Measurements from ENCODE around the gene EIF2D. TPM values are rescaled to one million over a fixed set of nuclear protein-coding genes. Genes with fewer than 3 reads are reported as not detected.

The EIF2D gene
- total and polyA plus RNA-seq, 4 donors: 14.7 to 30.0 (median 22.1) TPM

GRCh38 chr1:206568256-206568655, 44.0 kb downstream of the EIF2D start:
- 88% methylated on average over 10 of the region's 10 CpGs for WGBS
- peaks cover 0 to 3% (median 1%) of the 10 kb centered on the region in 4 donors for H3K36me3 ChIP-seq (ENCODE audit: control insufficient read depth in 4 of 4, insufficient read depth in 3 of 4, low read depth in 1 of 4, low read length in 3 of 4)
- H3K9ac ChIP-seq (ENCODE audit: low read depth in 1 of 2, low read length in 2 of 2): no peak overlapping the region
- H3K4me1 ChIP-seq (ENCODE audit: control insufficient read depth in 4 of 4, insufficient read depth in 4 of 4, low read length in 3 of 4): peaks cover 0 to 7% (median 3%) of the 10 kb centered on the region in 4 donors
- H3K27me3 ChIP-seq (ENCODE audit: control insufficient read depth in 4 of 4, insufficient read depth in 4 of 4, low read length in 3 of 4): no peaks in the 10 kb centered on the region
- no peak for DNase-seq (ENCODE audit: low spot score)
- no peaks in the 10 kb centered on the region for H3K9me3 ChIP-seq (ENCODE audit: control insufficient read depth in 4 of 4, low read length in 3 of 4)
- H3K4me3 ChIP-seq (ENCODE audit: low read depth in 1 of 3, low read length in 3 of 3): no peak overlapping the region
- H3K27ac ChIP-seq (ENCODE audit: low read depth in 1 of 2, low read length in 2 of 2): no peak overlapping the region
- TF ChIP-seq NR2F2 (IDR thresholded peaks at IDR 0.05): no peak
- TF ChIP-seq RXRA (IDR thresholded peaks at IDR 0.05): no peak

DNA sequence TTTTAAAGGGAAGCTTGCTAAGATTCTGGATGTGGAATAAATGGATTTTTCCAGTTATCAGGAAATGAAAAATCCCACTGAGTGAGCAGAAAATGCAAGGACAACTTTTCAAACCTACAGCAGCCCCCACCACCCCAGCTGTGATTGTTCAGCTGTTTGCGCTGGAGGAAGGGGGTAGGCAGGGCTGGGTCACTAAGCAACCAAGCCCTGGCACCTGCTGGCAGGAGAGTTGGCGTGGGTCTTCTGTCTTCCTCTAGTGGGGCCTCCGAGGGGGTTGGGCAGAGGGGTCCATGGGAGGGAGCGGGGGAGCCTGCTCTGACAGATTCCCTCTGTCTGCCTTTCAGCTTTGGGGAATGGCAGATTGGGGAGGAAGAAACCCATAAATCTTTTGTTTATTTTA, 45.3 kb downstream of the EIF2D start:
- Histone ChIP-seq H3K36me3 (ENCODE audit: control insufficient read depth in 4 of 4, insufficient read depth in 3 of 4, low read depth in 1 of 4, low read length in 3 of 4) (peaks cover 0 to 3% (median 2%) of the 10 kb centered on the region in 4 donors), H3K9ac (ENCODE audit: low read depth in 1 of 2, low read length in 2 of 2) (no peak overlapping the region), H3K4me1 (ENCODE audit: control insufficient read depth in 4 of 4, insufficient read depth in 4 of 4, low read length in 3 of 4) (peaks cover 0 to 9% (median 3%) of the 10 kb centered on the region in 4 donors), H3K4me3 (ENCODE audit: low read depth in 1 of 3, low read length in 3 of 3) (no peak overlapping the region), H3K27ac (ENCODE audit: low read depth in 1 of 2, low read length in 2 of 2) (no peak overlapping the region), H3K9me3 (ENCODE audit: control insufficient read depth in 4 of 4, low read length in 3 of 4) (no peaks in the 10 kb centered on the region), H3K27me3 (ENCODE audit: control insufficient read depth in 4 of 4, insufficient read depth in 4 of 4, low read length in 3 of 4) (no peaks in the 10 kb centered on the region)
- WGBS: 93% methylated on average over 4 of the region's 4 CpGs
- no peak for TF ChIP-seq GABPA (IDR thresholded peaks at IDR 0.05 in 1 of 2, conservative IDR thresholded peaks at IDR 0.05 in 1 of 2)
- TF ChIP-seq, protein P1, sequence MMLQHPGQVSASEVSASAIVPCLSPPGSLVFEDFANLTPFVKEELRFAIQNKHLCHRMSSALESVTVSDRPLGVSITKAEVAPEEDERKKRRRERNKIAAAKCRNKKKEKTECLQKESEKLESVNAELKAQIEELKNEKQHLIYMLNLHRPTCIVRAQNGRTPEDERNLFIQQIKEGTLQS (IDR thresholded peaks at IDR 0.05): no peak
- no peak for TF ChIP-seq EGR1 (IDR thresholded peaks at IDR 0.05; ENCODE audit: low read depth in 2 of 2)
- no peak for TF ChIP-seq REST (IDR thresholded peaks at IDR 0.05)
- no peak for TF ChIP-seq YY1 (IDR thresholded peaks at IDR 0.05)
- TF ChIP-seq RXRA (IDR thresholded peaks at IDR 0.05): no peak
- DNase-seq (ENCODE audit: low spot score): no peak

- TF ChIP-seq RAD21 (IDR thresholded peaks at IDR 0.05): no peak
- no peak for DNase-seq (ENCODE audit: low spot score)
- Histone ChIP-seq H3K9ac (ENCODE audit: low read depth in 1 of 2, low read length in 2 of 2) (no peak overlapping the region), H3K9me3 (ENCODE audit: control insufficient read depth in 4 of 4, low read length in 3 of 4) (no peaks in the 10 kb centered on the region), H3K4me1 (ENCODE audit: control insufficient read depth in 4 of 4, insufficient read depth in 4 of 4, low read length in 3 of 4) (peaks cover 4 to 14% (median 5%) of the 10 kb centered on the region in 4 donors), H3K27me3 (ENCODE audit: control insufficient read depth in 4 of 4, insufficient read depth in 4 of 4, low read length in 3 of 4) (no peaks in the 10 kb centered on the region), H3K4me3 (ENCODE audit: low read depth in 1 of 3, low read length in 3 of 3) (no peak overlapping the region), H3K27ac (ENCODE audit: low read depth in 1 of 2, low read length in 2 of 2) (peak overlapping the region in 1 of 2 donors; percentile 2), H3K36me3 (ENCODE audit: control insufficient read depth in 4 of 4, insufficient read depth in 3 of 4, low read depth in 1 of 4, low read length in 3 of 4) (peaks cover 0 to 3% (median 2%) of the 10 kb centered on the region in 4 donors)
- WGBS: 80% methylated on average over 4 of the region's 4 CpGs
Measured at GRCh38 chr1:206565995-206566394, 46.3 kb downstream of the EIF2D start.
